Measurements from ENCODE around the gene KIF26B. TPM values are rescaled to one million over a fixed set of nuclear protein-coding genes. Genes with fewer than 3 reads are reported as not detected.

KIF26B gene
- total RNA-seq, 1 experiment from 2014 or later: 1.2 TPM

DNA sequence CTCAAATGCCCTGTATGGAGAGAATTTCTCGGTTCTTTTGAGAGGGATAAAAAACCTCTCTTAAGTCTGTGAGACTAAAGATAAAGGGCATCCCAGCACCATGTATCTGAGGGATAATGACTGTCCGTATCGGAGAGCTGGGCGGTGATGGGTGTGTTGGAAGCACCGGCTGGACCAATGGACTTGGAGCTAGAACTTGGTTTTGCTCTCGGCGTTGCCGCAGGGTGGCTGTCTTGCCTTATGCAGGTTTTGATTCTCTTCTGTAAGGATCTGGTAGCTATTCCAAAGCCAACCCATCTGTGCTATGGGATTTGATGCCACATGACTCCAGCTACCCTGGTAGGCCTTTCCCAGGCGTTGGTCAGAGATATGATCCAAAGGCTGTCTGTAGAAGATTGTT, 348.8 kb downstream of the KIF26B start:
- TF ChIP-seq TCF7 (CRISPR knock-in tag; IDR thresholded peaks at IDR 0.05; ENCODE audit: low read depth) (no peak), ZNF396 (CRISPR knock-in tag; IDR thresholded peaks at IDR 0.05; ENCODE audit: borderline replicate concordance) (no peak), ZNF317 (CRISPR knock-in tag; IDR thresholded peaks at IDR 0.05; ENCODE audit: borderline replicate concordance, low read depth) (no peak), ZNF423 (CRISPR knock-in tag; IDR thresholded peaks at IDR 0.05) (no peak), NFE2L1 (CRISPR knock-in tag; IDR thresholded peaks at IDR 0.05) (no peak), ZNF416 (CRISPR knock-in tag; IDR thresholded peaks at IDR 0.05) (no peak), NFYB (CRISPR knock-in tag; conservative IDR thresholded peaks at IDR 0.05; ENCODE audit: low read depth) (no peak), ZNF219 (CRISPR knock-in tag; IDR thresholded peaks at IDR 0.05; ENCODE audit: borderline replicate concordance) (no peak), TEAD1 (CRISPR knock-in tag; IDR thresholded peaks at IDR 0.05) (no peak), ZNF263 (CRISPR knock-in tag; IDR thresholded peaks at IDR 0.05; ENCODE audit: low read depth) (no peak), TP53 (CRISPR knock-in tag; IDR thresholded peaks at IDR 0.05) (no peak)
- TF ChIP-seq, protein P1, sequence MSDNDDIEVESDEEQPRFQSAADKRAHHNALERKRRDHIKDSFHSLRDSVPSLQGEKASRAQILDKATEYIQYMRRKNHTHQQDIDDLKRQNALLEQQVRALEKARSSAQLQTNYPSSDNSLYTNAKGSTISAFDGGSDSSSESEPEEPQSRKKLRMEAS (CRISPR knock-in tag; IDR thresholded peaks at IDR 0.05): no peak
- TF ChIP-seq, protein P2, sequence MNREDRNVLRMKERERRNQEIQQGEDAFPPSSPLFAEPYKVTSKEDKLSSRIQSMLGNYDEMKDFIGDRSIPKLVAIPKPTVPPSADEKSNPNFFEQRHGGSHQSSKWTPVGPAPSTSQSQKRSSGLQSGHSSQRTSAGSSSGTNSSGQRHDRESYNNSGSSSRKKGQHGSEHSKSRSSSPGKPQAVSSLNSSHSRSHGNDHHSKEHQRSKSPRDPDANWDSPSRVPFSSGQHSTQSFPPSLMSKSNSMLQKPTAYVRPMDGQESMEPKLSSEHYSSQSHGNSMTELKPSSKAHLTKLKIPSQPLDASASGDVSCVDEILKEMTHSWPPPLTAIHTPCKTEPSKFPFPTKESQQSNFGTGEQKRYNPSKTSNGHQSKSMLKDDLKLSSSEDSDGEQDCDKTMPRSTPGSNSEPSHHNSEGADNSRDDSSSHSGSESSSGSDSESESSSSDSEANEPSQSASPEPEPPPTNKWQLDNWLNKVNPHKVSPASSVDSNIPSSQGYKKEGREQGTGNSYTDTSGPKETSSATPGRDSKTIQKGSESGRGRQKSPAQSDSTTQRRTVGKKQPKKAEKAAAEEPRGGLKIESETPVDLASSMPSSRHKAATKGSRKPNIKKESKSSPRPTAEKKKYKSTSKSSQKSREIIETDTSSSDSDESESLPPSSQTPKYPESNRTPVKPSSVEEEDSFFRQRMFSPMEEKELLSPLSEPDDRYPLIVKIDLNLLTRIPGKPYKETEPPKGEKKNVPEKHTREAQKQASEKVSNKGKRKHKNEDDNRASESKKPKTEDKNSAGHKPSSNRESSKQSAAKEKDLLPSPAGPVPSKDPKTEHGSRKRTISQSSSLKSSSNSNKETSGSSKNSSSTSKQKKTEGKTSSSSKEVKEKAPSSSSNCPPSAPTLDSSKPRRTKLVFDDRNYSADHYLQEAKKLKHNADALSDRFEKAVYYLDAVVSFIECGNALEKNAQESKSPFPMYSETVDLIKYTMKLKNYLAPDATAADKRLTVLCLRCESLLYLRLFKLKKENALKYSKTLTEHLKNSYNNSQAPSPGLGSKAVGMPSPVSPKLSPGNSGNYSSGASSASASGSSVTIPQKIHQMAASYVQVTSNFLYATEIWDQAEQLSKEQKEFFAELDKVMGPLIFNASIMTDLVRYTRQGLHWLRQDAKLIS (CRISPR knock-in tag; IDR thresholded peaks at IDR 0.05; ENCODE audit: borderline replicate concordance): no peak
- TF ChIP-seq, protein P3, sequence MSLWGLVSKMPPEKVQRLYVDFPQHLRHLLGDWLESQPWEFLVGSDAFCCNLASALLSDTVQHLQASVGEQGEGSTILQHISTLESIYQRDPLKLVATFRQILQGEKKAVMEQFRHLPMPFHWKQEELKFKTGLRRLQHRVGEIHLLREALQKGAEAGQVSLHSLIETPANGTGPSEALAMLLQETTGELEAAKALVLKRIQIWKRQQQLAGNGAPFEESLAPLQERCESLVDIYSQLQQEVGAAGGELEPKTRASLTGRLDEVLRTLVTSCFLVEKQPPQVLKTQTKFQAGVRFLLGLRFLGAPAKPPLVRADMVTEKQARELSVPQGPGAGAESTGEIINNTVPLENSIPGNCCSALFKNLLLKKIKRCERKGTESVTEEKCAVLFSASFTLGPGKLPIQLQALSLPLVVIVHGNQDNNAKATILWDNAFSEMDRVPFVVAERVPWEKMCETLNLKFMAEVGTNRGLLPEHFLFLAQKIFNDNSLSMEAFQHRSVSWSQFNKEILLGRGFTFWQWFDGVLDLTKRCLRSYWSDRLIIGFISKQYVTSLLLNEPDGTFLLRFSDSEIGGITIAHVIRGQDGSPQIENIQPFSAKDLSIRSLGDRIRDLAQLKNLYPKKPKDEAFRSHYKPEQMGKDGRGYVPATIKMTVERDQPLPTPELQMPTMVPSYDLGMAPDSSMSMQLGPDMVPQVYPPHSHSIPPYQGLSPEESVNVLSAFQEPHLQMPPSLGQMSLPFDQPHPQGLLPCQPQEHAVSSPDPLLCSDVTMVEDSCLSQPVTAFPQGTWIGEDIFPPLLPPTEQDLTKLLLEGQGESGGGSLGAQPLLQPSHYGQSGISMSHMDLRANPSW (CRISPR knock-in tag; conservative IDR thresholded peaks at IDR 0.05; ENCODE audit: low read depth): no peak
- TF ChIP-seq, protein P4, sequence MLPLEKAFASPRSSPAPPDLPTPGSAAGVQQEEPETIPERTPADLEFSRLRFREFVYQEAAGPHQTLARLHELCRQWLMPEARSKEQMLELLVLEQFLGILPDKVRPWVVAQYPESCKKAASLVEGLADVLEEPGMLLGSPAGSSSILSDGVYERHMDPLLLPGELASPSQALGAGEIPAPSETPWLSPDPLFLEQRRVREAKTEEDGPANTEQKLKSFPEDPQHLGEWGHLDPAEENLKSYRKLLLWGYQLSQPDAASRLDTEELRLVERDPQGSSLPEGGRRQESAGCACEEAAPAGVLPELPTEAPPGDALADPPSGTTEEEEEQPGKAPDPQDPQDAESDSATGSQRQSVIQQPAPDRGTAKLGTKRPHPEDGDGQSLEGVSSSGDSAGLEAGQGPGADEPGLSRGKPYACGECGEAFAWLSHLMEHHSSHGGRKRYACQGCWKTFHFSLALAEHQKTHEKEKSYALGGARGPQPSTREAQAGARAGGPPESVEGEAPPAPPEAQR (CRISPR knock-in tag; IDR thresholded peaks at IDR 0.05): no peak
- ChIA-PET POLR2A (no interaction called here), CTCF (interaction anchor here (1.1 to 1.4 kb wide), 2 partner anchors 9 to 13 kb away, joined by 3 to 8 read pairs; no protein-coding TSS in a partner anchor)
- H3K9me3 Mint-ChIP-seq: peaks cover 3% of the 10 kb centered on the region
- no peak overlapping the region for H3K4me3 Mint-ChIP-seq
- H3K4me1 Mint-ChIP-seq: 0 out of 2 replicates have a peak, but pooled peaks cover 2% of the 10 kb centered on the region
- DNase-seq (ENCODE audit: low spot score) (no peak), ATAC-seq (no peak)
- H3K36me3 Mint-ChIP-seq: no peaks in the 10 kb centered on the region
- H3K27me3 Mint-ChIP-seq (ENCODE audit: low read depth): no peaks in the 10 kb centered on the region
- H3K27ac Mint-ChIP-seq: no peak overlapping the region

DNA sequence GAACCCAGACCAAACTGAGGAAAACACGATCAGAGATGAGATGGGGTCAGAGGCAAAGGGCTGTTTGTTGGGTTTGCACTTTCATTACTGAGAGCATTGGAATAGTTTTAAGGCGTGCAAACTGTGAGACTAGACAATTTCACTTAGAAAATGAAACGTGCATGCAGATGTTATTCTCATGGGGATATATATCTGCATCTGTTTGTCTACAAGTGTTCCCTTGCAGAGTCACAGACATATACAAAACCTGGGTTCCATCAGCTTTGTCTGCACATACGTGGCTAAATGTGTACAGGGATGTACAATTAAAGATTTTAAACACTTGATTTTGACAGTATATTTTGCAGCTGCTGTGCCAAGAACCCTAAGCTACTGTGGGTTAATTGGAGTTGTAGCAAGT, 355.4 kb downstream of the KIF26B start:
- TF ChIP-seq, protein P5, sequence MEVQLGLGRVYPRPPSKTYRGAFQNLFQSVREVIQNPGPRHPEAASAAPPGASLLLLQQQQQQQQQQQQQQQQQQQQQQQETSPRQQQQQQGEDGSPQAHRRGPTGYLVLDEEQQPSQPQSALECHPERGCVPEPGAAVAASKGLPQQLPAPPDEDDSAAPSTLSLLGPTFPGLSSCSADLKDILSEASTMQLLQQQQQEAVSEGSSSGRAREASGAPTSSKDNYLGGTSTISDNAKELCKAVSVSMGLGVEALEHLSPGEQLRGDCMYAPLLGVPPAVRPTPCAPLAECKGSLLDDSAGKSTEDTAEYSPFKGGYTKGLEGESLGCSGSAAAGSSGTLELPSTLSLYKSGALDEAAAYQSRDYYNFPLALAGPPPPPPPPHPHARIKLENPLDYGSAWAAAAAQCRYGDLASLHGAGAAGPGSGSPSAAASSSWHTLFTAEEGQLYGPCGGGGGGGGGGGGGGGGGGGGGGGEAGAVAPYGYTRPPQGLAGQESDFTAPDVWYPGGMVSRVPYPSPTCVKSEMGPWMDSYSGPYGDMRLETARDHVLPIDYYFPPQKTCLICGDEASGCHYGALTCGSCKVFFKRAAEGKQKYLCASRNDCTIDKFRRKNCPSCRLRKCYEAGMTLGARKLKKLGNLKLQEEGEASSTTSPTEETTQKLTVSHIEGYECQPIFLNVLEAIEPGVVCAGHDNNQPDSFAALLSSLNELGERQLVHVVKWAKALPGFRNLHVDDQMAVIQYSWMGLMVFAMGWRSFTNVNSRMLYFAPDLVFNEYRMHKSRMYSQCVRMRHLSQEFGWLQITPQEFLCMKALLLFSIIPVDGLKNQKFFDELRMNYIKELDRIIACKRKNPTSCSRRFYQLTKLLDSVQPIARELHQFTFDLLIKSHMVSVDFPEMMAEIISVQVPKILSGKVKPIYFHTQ (CRISPR knock-in tag; IDR thresholded peaks at IDR 0.05): no peak
- no peak for TF ChIP-seq ZNF396 (CRISPR knock-in tag; IDR thresholded peaks at IDR 0.05; ENCODE audit: borderline replicate concordance)
- no peak for TF ChIP-seq NFYB (CRISPR knock-in tag; conservative IDR thresholded peaks at IDR 0.05; ENCODE audit: low read depth)
- no peak for TF ChIP-seq NR2C2 (CRISPR knock-in tag; IDR thresholded peaks at IDR 0.05)
- TF ChIP-seq MYBL2 (CRISPR knock-in tag; IDR thresholded peaks at IDR 0.05): no peak
- no peak for TF ChIP-seq OVOL2 (CRISPR knock-in tag; IDR thresholded peaks at IDR 0.05; ENCODE audit: borderline replicate concordance)
- Mint-ChIP-seq H3K27me3 (ENCODE audit: low read depth) (no peaks in the 10 kb centered on the region; the same call in 1 of the 2 replicates), H3K9me3 (peaks cover 9% of the 10 kb centered on the region), H3K4me1 (peaks cover 30% of the 10 kb centered on the region), H3K27ac (no peak overlapping the region), H3K4me3 (no peak overlapping the region), H3K36me3 (no peaks in the 10 kb centered on the region)
- ATAC-seq (no peak), DNase-seq (ENCODE audit: low spot score) (no peak)
- CTCF ChIA-PET: interaction anchor here (0.6 to 2.2 kb wide), 4 partner anchors 52 to 379 kb away, joined by 3 to 10 read pairs (median 3); no protein-coding TSS in a partner anchor
- POLR2A ChIA-PET: no interaction called here
